DND-41 (cell line): ENCODE results near the gene ANKS1B.

ENCODE experiments used
- ATAC-seq: fragments of 200-7000 bp; cut with Tn5 transposase; 3 replicates; pipeline ENCODE4 v1.9.1; 2021; ENCODE audit warnings: low read depth; ENCODE audit not compliant: insufficient read depth
- DNase-seq: peaks from one replicate; pipeline ENCODE4 v3.0.0-alpha.2; 2020
- H2AFZ ChIP-seq: 2 replicates; pipeline ENCODE4 v1.6.0; 2012; ENCODE audit warnings: low read depth, low read length
- H3K27ac ChIP-seq: 2 replicates; pipeline ENCODE4 v1.5.1; 2012; ENCODE audit warnings: low read length, inconsistent platforms
- H3K27me3 ChIP-seq: fragments of 200-600 bp; sonication (generic); 2 replicates; pipeline ENCODE4 v1.6.0; 2012; ENCODE audit warnings: low read length, mild to moderate bottlenecking, inconsistent platforms; ENCODE audit not compliant: insufficient read depth, poor library complexity
- H3K36me3 ChIP-seq: 2 replicates; pipeline ENCODE4 v1.5.1; 2012; ENCODE audit warnings: low read length, inconsistent platforms; ENCODE audit not compliant: insufficient read depth
- H3K4me1 ChIP-seq: 2 replicates; pipeline ENCODE4 v1.5.1; 2012; ENCODE audit warnings: mild to moderate bottlenecking, low read length; ENCODE audit not compliant: insufficient read depth
- H3K4me2 ChIP-seq: 2 replicates; pipeline ENCODE4 v1.6.0; 2012; ENCODE audit warnings: mild to moderate bottlenecking, moderate library complexity, low read length, inconsistent platforms; ENCODE audit not compliant: insufficient read depth
- H3K4me3 ChIP-seq, 2 experiments: fragments of 200-600 bp in 1 of 2; shearing (Covaris generic) in 1 of 2; 2 replicates each; pipeline ENCODE4 v1.5.1; 2012 to 2016; ENCODE audit warnings: inconsistent platforms in 2 of 2, low read length in 2 of 2, mild to moderate bottlenecking in 2 of 2, low read depth in 1 of 2, moderate library complexity in 1 of 2
- H3K79me2 ChIP-seq: 2 replicates; pipeline ENCODE4 v1.6.0; 2012; ENCODE audit warnings: low read length, inconsistent platforms; ENCODE audit not compliant: insufficient read depth
- H3K9ac ChIP-seq: 2 replicates; pipeline ENCODE4 v1.6.0; 2012; ENCODE audit warnings: low read depth, mild to moderate bottlenecking, inconsistent platforms, low read length, moderate library complexity
- H3K9me3 ChIP-seq: 2 replicates; pipeline ENCODE4 v1.5.1; 2012; ENCODE audit warnings: low read length, moderate library complexity, mild to moderate bottlenecking, inconsistent platforms; ENCODE audit not compliant: insufficient read depth, severe bottlenecking
- H4K20me1 ChIP-seq: 2 replicates; pipeline ENCODE4 v1.6.0; 2012; ENCODE audit warnings: low read length; ENCODE audit not compliant: insufficient read depth
- CTCF ChIP-seq: IDR thresholded peaks from 2 replicates; pipeline ENCODE4 v1.5.1; 2012; ENCODE audit warnings: borderline replicate concordance, low read length, moderate library complexity, mild to moderate bottlenecking; ENCODE audit not compliant: poor library complexity, severe bottlenecking; ENCODE audit errors: extremely low read depth
- EZH2 ChIP-seq: IDR thresholded peaks from 3 replicates; pipeline ENCODE4 v1.6.1; 2012; ENCODE audit warnings: borderline replicate concordance, low read depth, mild to moderate bottlenecking, moderate library complexity, low read length, inconsistent platforms; ENCODE audit not compliant: severe bottlenecking

ANKS1B gene

GRCh38 chr12:98951406-98951805 lies 1033.3 kb downstream of the ANKS1B start:
- no peaks in the 10 kb centered on the region for H3K36me3 ChIP-seq
- no peaks in the 10 kb centered on the region for H4K20me1 ChIP-seq
- ATAC-seq = no peak

GRCh38 chr12:98948343-98948949 lies 1036.3 kb downstream of the ANKS1B start:
- DNase-seq (no peak), ATAC-seq (no peak)
- H3K36me3 ChIP-seq = no peaks in the 10 kb centered on the region
- no peak overlapping the region for H3K4me3 ChIP-seq
- no peaks in the 10 kb centered on the region for H4K20me1 ChIP-seq
- H3K27me3 ChIP-seq = peaks cover 7% of the 10 kb centered on the region
- TF ChIP-seq CTCF = no peak
- no peak for TF ChIP-seq EZH2
- no peaks in the 10 kb centered on the region for H3K9me3 ChIP-seq
- H3K4me2 ChIP-seq = no peak overlapping the region
- no peak overlapping the region for H2AFZ ChIP-seq
- H3K4me1 ChIP-seq = no peaks in the 10 kb centered on the region
- no peaks in the 10 kb centered on the region for H3K79me2 ChIP-seq
- no peak overlapping the region for H3K27ac ChIP-seq
- no peak overlapping the region for H3K9ac ChIP-seq

More at GRCh38 chr12:98951406-98951805, 1033.3 kb downstream of the ANKS1B start:
- no peak overlapping the region for H2AFZ ChIP-seq
- H3K4me1 ChIP-seq = no peaks in the 10 kb centered on the region
- no peak overlapping the region for H3K9ac ChIP-seq
- H3K4me3 ChIP-seq = no peak overlapping the region
- TF ChIP-seq CTCF (no peak), EZH2 (no peak)
- no peaks in the 10 kb centered on the region for H3K9me3 ChIP-seq
- H3K27ac ChIP-seq = no peak overlapping the region
- H3K4me2 ChIP-seq = no peak overlapping the region
- no peak for DNase-seq
- H3K27me3 ChIP-seq = peaks cover 8% of the 10 kb centered on the region
- no peaks in the 10 kb centered on the region for H3K79me2 ChIP-seq

GRCh38 chr12:98945864-98946263 lies 1038.9 kb downstream of the ANKS1B start:
- Histone ChIP-seq H4K20me1 (no peaks in the 10 kb centered on the region), H3K4me2 (no peak overlapping the region), H3K9ac (no peak overlapping the region), H3K27me3 (peaks cover 12% of the 10 kb centered on the region), H2AFZ (no peak overlapping the region), H3K4me1 (no peaks in the 10 kb centered on the region), H3K4me3 (no peak overlapping the region), H3K79me2 (no peaks in the 10 kb centered on the region), H3K27ac (no peak overlapping the region), H3K36me3 (no peaks in the 10 kb centered on the region), H3K9me3 (no peaks in the 10 kb centered on the region)
- ATAC-seq = no peak
- TF ChIP-seq CTCF = no peak
- TF ChIP-seq EZH2 = no peak
- DNase-seq = no peak
